ENCODE data around the gene BPIFB2.

The BPIFB2 gene

DNA sequence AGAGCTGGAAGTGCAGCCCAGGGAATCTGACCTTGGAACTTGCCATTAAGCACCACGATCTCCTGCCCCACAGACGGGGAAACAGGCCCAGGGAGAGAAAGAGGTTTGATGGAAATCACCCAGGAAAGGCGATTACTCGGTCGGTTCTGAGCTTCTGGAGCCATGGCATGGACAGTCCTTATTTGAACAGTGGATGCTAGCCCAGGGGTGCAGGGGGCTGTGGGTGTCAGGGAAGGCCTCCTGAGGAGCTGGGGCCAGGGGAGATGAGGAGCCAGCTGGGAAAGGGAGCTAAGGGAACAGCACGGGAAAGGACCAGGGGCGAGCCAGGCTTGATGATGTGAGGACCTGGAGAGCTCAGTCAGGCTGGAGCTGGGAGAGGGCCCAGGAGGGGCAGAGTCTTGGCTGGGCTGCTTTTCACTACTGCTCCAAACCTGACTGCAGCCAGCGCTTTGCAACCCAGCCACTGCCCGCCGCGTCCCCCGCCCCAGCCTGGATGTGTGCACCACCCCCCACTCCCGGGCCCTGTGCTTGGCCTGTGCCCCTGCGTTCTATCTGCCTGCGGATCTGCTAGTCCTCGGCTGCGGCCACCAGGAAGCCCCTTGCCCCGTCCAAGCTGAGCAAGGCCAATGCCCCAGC is 21.1 kb upstream of the BPIFB2 start:
- H3K27me3 Mint-ChIP-seq (ENCODE audit: low read depth), result no peaks in the 10 kb centered on the region
- DNase-seq (ENCODE audit: low spot score), result no peak
- no peak overlapping the region for H3K27ac Mint-ChIP-seq
- H3K4me3 Mint-ChIP-seq, result no peak overlapping the region
- H3K9me3 Mint-ChIP-seq, result no peaks in the 10 kb centered on the region
- no peaks in the 10 kb centered on the region for H3K36me3 Mint-ChIP-seq (ENCODE audit: low read depth)
- H3K4me1 Mint-ChIP-seq (ENCODE audit: low read depth), result peaks cover 3% of the 10 kb centered on the region

DNA sequence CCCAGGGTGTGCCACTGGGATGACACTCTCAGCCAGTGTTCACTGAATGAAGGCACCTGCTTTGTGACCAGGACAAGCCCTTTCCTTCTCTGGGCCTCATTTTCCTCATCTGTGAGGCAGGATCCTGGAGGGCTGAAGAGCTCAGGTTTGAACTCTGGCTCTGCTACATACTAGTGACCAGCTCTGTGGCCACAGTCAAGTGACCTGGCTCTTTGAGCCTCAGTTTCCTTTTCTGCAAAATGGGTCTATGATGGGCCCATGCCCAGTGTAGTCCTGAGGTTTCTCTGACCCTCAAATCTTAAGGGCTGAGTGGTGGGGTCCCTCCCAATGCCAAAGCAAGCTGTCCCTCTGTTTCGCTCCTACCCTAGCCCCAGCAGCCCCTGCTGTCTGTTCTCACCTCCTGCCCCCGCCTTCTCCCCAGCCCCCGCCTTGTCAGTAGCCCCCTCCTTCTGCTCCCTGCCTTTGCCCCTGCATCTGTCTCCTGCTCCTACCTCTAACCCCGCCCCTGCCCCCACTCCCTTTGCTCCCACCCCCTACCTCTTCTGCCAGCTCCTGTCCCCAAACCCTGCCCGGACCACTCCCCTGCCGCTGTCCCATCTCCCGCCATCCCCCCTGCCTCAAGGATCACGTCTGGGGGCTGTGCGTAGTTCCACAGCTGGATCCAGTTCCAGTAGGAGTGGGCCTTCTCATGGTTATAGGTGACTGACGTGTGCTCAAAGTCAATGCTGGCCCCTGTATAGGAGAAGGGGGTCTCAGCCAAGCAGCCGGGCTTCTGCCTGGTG is 20.3 kb upstream of the BPIFB2 start:
- H3K27me3 Mint-ChIP-seq (ENCODE audit: low read depth), result no peaks in the 10 kb centered on the region

DNA sequence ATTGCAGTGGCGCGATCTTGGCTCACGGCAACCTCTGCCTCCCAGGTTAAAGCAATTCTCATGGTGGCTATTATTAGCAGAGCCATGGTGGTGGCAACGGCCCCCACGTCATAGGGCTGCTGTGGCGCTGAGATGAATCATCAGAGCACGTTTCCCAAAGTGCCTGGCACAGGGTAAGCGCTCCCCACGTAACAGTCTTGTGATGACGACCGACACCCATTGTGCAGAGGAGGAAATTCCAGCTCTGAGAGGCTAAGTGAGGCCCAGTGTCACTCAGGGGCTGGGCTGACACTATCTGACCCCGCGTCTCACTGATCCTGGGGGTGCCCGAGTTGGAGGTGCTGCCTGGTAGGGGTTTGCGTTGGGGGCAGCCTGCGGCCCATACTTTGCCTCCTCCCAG is 19.5 kb upstream of the BPIFB2 start:
- DNase-seq (ENCODE audit: low spot score), result no peak
- Mint-ChIP-seq H3K27ac (no peak overlapping the region), H3K4me1 (ENCODE audit: low read depth) (peaks cover 3% of the 10 kb centered on the region), H3K4me3 (no peak overlapping the region), H3K27me3 (ENCODE audit: low read depth) (no peaks in the 10 kb centered on the region), H3K36me3 (ENCODE audit: low read depth) (no peaks in the 10 kb centered on the region), H3K9me3 (no peaks in the 10 kb centered on the region)

More for the DNA sequence above, 20.3 kb upstream of the BPIFB2 start:
- Mint-ChIP-seq H3K9me3 (no peaks in the 10 kb centered on the region), H3K27ac (no peak overlapping the region), H3K4me3 (no peak overlapping the region), H3K4me1 (ENCODE audit: low read depth) (peaks cover 3% of the 10 kb centered on the region), H3K36me3 (ENCODE audit: low read depth) (no peaks in the 10 kb centered on the region)
- DNase-seq (ENCODE audit: low spot score), result no peak

DNA sequence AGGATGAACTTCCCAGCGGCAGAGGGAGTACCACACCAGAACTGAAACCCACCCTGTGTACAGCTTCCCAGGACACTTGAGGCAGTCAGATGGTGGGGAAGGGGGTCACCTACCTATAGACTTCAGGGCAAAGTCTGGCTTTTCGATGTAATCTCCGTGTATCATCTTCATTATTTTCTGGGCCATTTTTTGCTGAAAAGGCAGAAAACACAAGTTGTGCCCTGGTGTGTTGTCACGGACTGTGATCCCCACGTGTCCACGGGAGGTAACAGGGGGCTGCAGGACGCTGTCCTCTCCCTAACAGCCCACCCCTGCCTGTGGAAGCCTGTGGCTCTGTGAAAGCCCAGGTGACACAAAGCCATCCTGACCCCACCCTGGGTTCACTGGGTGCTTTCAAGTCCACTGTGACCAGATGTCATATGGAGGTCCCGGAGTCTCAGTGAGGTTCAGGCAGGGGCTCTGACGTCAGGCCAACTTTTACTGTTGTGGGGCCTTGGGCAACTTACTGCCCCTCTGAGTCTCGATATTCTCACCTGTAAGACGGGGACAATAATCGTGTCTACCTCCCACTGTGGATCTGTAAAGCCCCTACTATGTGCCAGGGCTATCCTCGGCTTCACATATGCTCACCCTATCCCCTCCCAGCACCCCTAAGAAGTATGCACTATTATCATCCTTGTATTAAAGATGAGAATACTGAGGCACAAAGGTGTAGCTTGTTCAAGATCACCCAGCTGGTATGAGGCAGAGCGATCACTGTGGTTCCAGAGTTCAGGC is 17.8 kb upstream of the BPIFB2 start:
- peaks cover 4% of the 10 kb centered on the region for H3K4me1 Mint-ChIP-seq (ENCODE audit: low read depth)
- no peaks in the 10 kb centered on the region for H3K27me3 Mint-ChIP-seq (ENCODE audit: low read depth)
- peaks cover 2% of the 10 kb centered on the region for H3K36me3 Mint-ChIP-seq (ENCODE audit: low read depth)
- DNase-seq (ENCODE audit: low spot score), result no peak
- peaks cover 7% of the 10 kb centered on the region for H3K9me3 Mint-ChIP-seq
- H3K4me3 Mint-ChIP-seq, result no peak overlapping the region
- H3K27ac Mint-ChIP-seq, result no peak overlapping the region

DNA sequence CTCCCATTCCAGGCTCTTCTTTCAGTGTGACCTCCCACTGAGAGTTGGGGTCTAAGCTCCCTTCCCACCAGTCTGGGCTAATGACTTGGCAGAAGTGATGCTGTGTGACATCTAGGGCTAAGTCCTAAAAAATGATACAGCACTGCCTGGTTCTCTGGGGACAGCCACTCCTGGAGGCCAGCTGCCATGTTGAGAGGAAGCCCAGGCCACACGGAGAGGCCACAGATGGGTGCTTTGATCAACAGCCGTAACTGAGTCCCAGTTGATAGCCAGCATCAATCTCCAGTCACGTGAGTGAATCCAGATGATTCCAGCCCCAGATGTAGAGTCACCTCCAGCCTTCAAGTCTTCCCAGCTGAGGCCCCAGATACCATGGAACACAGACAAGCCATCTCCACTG is 17.1 kb upstream of the BPIFB2 start:
- Mint-ChIP-seq H3K27ac (no peak overlapping the region), H3K4me1 (ENCODE audit: low read depth) (peaks cover 4% of the 10 kb centered on the region), H3K27me3 (ENCODE audit: low read depth) (no peaks in the 10 kb centered on the region), H3K9me3 (peaks cover 15% of the 10 kb centered on the region), H3K4me3 (no peak overlapping the region), H3K36me3 (ENCODE audit: low read depth) (peaks cover 2% of the 10 kb centered on the region)
- no peak for DNase-seq (ENCODE audit: low spot score)

DNA sequence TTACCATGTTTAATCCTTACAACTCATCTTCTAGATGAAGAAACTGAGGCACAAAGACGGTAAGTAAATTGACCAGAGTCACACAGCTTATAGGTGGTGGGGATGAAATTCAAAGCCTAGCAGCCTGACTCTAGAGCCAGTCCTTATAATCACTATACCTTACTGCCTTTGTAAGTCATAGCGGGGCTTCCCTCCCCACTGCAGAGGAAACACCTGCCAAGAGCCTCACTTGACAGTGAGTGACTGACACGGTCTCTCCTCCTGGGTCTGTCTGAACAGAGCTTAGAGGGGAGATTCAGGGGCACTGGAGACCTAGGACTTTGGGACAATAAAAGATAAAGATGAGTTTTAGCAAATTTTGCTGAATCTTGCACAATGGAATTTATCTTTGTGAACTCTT is 16.1 kb upstream of the BPIFB2 start:
- DNase-seq (ENCODE audit: low spot score), result no peak
- no peak overlapping the region for H3K27ac Mint-ChIP-seq
- H3K9me3 Mint-ChIP-seq, result peaks cover 19% of the 10 kb centered on the region
- H3K27me3 Mint-ChIP-seq (ENCODE audit: low read depth), result no peaks in the 10 kb centered on the region
- no peak overlapping the region for H3K4me3 Mint-ChIP-seq
- peaks cover 2% of the 10 kb centered on the region for H3K36me3 Mint-ChIP-seq (ENCODE audit: low read depth)
- peaks cover 4% of the 10 kb centered on the region for H3K4me1 Mint-ChIP-seq (ENCODE audit: low read depth)

DNA sequence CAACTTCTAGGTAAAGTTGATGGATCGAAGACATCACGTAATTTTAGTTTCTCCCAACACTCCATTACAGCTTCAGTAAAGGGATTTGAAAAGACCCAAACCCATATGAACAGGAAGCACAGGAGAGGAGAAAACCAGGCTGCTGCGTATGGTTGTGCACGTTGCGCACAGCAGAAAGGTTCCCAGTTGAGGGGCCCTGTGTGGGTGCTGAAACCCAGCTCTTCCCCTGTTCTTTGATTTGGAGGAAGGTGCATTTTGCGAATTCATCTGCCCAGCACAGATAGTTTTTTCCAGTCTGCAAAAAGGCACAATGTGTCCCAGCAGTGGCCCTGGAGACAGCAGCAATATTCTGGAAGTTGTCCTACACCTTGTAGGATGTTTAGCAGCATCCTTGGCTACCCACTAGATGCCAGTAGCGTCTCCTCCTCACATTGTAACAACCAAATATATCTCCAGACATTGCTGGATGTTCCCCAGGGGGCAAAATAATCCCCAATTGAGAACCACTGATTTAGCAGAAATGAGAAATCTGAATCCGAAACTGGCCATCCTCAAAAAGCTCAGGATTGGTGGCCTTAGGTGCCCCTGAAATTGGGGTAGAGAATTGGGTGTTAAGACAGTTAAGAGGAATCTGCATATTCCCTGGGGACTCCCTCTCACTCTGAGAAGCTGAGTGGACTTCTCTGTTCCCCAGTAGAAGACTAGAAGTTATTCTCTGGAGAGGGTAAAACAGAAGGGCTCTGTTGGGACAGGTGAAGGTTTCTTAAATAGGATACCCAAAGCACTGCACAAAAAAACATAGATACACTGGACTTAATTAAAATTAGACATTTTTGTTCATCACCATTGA is 15.5 kb upstream of the BPIFB2 start:
- Mint-ChIP-seq H3K9me3 (peaks cover 19% of the 10 kb centered on the region), H3K4me3 (no peak overlapping the region), H3K27ac (no peak overlapping the region), H3K36me3 (ENCODE audit: low read depth) (peaks cover 2% of the 10 kb centered on the region), H3K4me1 (ENCODE audit: low read depth) (peaks cover 4% of the 10 kb centered on the region), H3K27me3 (ENCODE audit: low read depth) (no peaks in the 10 kb centered on the region)
- no peak for DNase-seq (ENCODE audit: low spot score)

DNA sequence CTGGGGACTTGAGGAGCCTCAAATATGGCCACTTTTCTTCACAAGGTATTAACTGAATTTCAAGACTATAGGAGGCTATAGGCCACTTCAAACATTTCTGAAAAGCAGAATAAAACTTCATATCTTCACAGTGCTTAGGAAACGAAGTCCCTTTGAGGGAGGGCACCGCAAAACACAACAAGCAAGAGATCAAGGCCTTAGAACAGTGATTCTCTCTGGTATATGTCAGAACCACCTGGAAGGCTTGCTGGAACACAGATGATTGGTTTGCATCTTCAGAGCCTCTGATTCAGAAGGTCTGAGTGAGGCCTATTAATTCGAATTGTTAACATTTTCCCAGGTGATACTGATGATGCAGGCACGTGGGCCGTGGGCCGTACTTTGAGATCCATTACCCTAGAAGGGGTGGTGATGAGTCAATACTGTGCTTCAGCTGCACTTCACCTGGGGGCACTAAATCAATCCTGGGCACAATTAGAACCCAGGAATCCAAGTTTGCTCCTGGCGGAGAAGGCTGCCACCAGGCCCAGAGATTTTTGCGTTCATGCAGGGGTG is 13.9 kb upstream of the BPIFB2 start:
- Mint-ChIP-seq H3K36me3 (ENCODE audit: low read depth) (peaks cover 2% of the 10 kb centered on the region), H3K9me3 (peaks cover 19% of the 10 kb centered on the region), H3K27ac (no peak overlapping the region), H3K4me1 (ENCODE audit: low read depth) (peaks cover 11% of the 10 kb centered on the region), H3K27me3 (ENCODE audit: low read depth) (no peaks in the 10 kb centered on the region), H3K4me3 (no peak overlapping the region)
- DNase-seq (ENCODE audit: low spot score), result no peak

DNA sequence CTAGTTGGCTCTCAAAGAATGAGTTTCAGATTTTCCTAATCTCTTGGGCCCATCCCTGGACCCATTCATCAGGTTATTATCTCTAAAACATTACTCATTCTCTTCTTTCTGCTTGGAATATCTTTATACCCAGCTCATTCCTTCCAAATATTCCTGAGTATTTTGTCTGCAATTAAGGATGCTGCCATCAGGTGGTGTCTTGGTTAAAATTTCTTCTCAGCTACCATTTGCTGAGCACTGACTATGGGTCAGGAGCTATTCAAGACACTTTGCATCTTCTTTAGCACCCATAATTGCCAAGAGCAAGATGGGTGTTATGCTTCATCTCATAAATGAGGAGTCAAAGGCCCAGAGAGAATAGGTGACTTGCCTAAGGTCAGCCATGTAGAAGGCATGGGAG is 11.7 kb upstream of the BPIFB2 start:
- Mint-ChIP-seq H3K4me1 (ENCODE audit: low read depth) (peaks cover 11% of the 10 kb centered on the region), H3K27me3 (ENCODE audit: low read depth) (no peaks in the 10 kb centered on the region), H3K9me3 (peaks cover 19% of the 10 kb centered on the region), H3K27ac (no peak overlapping the region), H3K4me3 (no peak overlapping the region), H3K36me3 (ENCODE audit: low read depth) (peaks cover 2% of the 10 kb centered on the region)
- no peak for DNase-seq (ENCODE audit: low spot score)

DNA sequence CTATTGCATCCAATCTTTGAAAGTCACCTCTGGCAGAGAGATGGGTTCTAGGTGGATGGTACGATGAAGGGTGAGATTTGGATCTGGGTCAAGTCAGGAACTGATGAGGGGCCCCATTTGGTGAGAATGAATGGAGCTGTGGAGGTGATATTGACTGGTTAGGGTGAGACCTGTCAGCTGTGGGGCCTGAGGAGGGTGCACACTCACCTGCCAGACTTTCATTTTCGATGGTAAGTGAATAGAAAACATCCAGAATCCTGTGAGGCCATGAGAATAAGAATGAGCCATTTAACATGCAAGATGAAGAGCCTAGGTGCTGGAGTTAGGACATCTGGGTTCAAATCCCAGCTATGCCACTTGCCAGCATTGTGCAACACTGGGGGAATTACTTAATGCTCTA is 10.1 kb upstream of the BPIFB2 start:
- Mint-ChIP-seq H3K4me3 (no peak overlapping the region), H3K27me3 (ENCODE audit: low read depth) (no peaks in the 10 kb centered on the region), H3K36me3 (ENCODE audit: low read depth) (peaks cover 2% of the 10 kb centered on the region), H3K4me1 (ENCODE audit: low read depth) (peaks cover 15% of the 10 kb centered on the region), H3K27ac (peak overlapping the region; percentile 19), H3K9me3 (peaks cover 19% of the 10 kb centered on the region)
- DNase-seq (ENCODE audit: low spot score), result no peak

DNA sequence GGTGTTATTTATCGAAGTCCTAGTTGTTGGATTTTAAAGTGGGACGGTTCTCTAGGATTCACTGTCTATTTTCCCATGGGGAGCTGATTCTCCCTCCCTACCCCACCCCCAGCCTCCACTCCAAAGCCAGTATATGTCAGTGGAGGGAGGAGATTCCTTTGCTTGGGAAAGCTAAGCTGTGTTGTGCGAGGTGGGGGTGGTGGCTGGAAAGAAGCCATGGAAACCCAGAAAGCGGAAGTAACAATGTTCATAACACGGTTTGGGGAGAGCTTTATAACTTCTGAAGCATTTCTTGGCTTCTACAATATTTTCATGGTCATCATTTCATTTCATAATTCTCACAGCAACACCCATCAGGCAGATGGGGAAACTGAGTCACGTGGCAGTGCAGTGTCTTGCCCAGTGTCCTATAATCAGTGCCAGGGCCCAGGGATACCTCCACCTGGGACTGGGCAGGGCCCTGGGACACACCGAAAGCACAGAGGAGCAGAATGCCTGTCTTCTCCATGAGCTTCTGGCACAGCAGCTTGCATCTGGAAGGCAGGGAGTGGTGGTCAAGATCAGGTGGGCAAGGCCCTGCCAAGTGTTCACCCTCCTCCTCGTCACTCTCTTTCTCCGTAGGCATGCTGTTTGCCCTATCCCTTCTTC is 7.8 kb upstream of the BPIFB2 start:
- H3K36me3 Mint-ChIP-seq (ENCODE audit: low read depth), result no peaks in the 10 kb centered on the region

DNA sequence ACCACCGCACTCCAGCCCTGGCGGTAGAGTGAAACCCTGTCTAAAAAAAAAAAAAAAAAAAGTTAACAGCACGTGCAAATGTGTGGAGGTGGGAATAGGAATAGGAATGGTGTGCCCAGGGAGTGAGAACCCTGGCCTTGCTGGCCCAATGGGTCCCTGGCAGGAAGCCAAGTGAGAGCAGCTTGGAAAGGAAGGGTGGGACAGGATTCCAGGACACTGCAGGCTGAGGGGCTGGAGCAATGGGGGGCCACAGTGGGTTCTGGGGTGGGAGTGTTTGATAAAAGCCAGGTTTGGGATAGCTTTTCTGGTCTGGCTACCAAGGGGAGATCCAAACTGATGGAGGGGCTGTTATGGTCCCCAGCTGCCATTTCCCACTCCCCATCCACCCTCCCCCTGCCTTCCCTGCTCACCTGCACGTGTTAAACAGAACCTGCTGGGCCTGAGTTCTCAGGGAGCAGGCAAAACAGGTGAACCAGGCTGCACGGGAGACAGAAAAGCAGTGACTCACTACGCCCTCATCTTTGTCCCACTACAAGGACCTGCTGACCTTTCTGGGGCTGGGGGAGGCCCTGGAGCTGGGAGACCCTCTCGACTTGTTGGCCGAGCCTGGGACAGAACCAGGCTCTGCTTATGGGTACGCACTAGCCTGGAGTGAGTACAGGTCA is 6.6 kb upstream of the BPIFB2 start:
- DNase-seq (ENCODE audit: low spot score), result no peak
- Mint-ChIP-seq H3K36me3 (ENCODE audit: low read depth) (no peaks in the 10 kb centered on the region), H3K9me3 (peaks cover 5% of the 10 kb centered on the region), H3K4me1 (ENCODE audit: low read depth) (peaks cover 13% of the 10 kb centered on the region), H3K27me3 (ENCODE audit: low read depth) (no peaks in the 10 kb centered on the region), H3K4me3 (no peak overlapping the region), H3K27ac (no peak overlapping the region)

More for the DNA sequence above, 7.8 kb upstream of the BPIFB2 start:
- DNase-seq (ENCODE audit: low spot score), result no peak
- no peaks in the 10 kb centered on the region for H3K27me3 Mint-ChIP-seq (ENCODE audit: low read depth)
- H3K4me3 Mint-ChIP-seq, result no peak overlapping the region
- no peak overlapping the region for H3K27ac Mint-ChIP-seq
- peaks cover 11% of the 10 kb centered on the region for H3K9me3 Mint-ChIP-seq
- peaks cover 13% of the 10 kb centered on the region for H3K4me1 Mint-ChIP-seq (ENCODE audit: low read depth)

Data from T-helper 2 cell treated with Interferon-gamma antibody and Interleukin-4, amounts not matched to agents 5 μg/mL and 100 μg/mL, for 36 hours (primary cell).